GM13976 (cell line): Measurements from ENCODE around the gene RPS16.

Source experiments
- DNase-seq: peaks from one replicate; pipeline ENCODE4 v3.0.0; 2012; ENCODE audit warnings: low spot score
- CTCF ChIP-seq: IDR thresholded peaks from 2 replicates; pipeline ENCODE4 v1.5.1; 2012; ENCODE audit warnings: borderline replicate concordance, mild to moderate bottlenecking; ENCODE audit not compliant: insufficient read depth; ENCODE audit errors: extremely low read depth, missing control alignments, control extremely low read depth
- in situ Hi-C: fragments of 300-500 bp; cut with MboI; formaldehyde crosslinking; loops from one replicate; pipeline ENCODE4 v1.12.0; 2022; ENCODE audit warnings: low sequenced_read_pairs, mixed read lengths, inconsistent platforms; ENCODE audit not compliant: unreplicated experiment

The RPS16 gene

DNA sequence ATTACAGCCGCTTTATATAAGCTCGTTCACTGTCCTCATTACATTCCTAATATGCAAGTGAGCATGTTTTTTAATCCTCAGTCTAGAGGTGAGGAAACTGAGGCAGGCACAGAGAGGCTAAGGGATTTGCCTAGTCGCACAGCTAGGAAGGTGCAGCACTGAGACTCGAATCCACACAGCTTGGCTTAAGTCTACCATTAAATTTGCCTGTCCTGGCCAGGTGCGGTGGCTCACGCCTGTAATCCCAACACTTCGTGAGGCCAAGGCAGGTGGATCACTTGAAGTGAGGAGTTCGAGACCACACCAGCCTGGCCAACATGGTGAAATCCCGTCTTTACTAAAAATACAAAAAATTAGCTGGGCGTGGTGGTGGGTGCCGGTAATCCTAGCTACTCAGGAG, 8.0 kb downstream of the RPS16 start:
- DNase-seq: no peak
- in situ Hi-C loops: no loop called here
- TF ChIP-seq CTCF: no peak

GRCh38 chr19:39426170-39426569, 9.6 kb downstream of the RPS16 start:
- in situ Hi-C loops: no loop called here
- TF ChIP-seq CTCF: no peak

GRCh38 chr19:39425744-39426143, 10.0 kb downstream of the RPS16 start:
- TF ChIP-seq CTCF: no peak
- DNase-seq: no peak
- in situ Hi-C loops: no loop called here

More at GRCh38 chr19:39426170-39426569, 9.6 kb downstream of the RPS16 start:
- DNase-seq: no peak

- no peak for TF ChIP-seq CTCF
- in situ Hi-C loops: no loop called here
- no peak for DNase-seq
These were observed 10.8 kb downstream of the RPS16 start for GRCh38 chr19:39424934-39425333.

GRCh38 chr19:39423258-39424086, 12.3 kb downstream of the RPS16 start:
- TF ChIP-seq CTCF: no peak

GRCh38 chr19:39422020-39422419, 13.7 kb downstream of the RPS16 start:
- no peak for DNase-seq
- in situ Hi-C loops: no loop called here
- TF ChIP-seq CTCF: no peak

More at GRCh38 chr19:39423258-39424086, 12.3 kb downstream of the RPS16 start:
- in situ Hi-C loops: no loop called here
- no peak for DNase-seq

DNA sequence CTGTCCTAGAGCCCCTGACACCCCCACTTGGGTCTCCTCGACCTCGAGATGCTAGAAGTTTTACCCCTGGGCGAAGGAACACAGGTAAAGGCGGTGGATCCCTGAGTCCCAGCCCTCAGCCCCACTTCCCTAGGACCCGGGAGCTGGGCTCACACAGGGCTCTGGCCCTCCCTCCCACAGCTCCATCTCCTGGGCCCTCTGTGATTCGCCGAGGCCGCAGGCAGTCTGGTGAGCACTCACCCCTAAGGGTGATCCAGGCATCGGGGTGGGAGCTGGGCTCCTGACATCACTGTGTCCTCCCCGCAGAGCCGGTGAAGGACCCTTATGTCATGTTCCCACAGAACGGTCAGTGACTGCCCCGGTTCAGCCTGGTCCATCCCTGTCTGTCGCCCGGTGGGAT, 15.0 kb downstream of the RPS16 start:
- TF ChIP-seq CTCF: no peak
- DNase-seq: no peak
- in situ Hi-C loops: no loop called here
